Measurements from ENCODE around the gene PRPF39.

GRCh38 chr14:45112896-45113781 is 29.2 kb downstream of the PRPF39 start:
- TF ChIP-seq, protein P1, sequence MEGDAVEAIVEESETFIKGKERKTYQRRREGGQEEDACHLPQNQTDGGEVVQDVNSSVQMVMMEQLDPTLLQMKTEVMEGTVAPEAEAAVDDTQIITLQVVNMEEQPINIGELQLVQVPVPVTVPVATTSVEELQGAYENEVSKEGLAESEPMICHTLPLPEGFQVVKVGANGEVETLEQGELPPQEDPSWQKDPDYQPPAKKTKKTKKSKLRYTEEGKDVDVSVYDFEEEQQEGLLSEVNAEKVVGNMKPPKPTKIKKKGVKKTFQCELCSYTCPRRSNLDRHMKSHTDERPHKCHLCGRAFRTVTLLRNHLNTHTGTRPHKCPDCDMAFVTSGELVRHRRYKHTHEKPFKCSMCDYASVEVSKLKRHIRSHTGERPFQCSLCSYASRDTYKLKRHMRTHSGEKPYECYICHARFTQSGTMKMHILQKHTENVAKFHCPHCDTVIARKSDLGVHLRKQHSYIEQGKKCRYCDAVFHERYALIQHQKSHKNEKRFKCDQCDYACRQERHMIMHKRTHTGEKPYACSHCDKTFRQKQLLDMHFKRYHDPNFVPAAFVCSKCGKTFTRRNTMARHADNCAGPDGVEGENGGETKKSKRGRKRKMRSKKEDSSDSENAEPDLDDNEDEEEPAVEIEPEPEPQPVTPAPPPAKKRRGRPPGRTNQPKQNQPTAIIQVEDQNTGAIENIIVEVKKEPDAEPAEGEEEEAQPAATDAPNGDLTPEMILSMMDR (IDR thresholded peaks at IDR 0.05; ENCODE audit: low read length), result no peak
- TF ChIP-seq EZH2 (optimal IDR thresholded peaks at IDR 0.05; ENCODE audit: low read depth, low read length) (no peak), EZH2phosphoT487 (IDR thresholded peaks at IDR 0.05; ENCODE audit: low read length) (no peak)
